ENCODE results near the gene FHIT.

Gene FHIT

DNA sequence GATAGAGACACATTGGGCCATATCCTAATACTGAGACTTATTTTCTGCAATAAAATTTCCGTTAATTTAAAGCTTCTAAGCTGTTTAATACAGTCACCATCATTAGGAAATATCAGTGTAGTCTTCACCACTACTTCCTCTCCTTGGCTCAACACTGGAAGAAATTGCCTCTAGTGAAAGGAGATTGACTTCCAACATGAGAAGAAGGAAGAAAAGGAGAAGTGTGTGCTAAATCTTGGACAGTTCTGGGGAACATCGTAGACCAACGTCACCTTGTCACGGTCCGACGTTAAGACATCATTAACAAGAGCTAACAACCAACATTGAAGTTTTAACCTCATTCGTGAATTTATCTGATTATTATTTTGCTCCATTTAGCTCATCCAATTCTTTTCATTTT lies 1214.4 kb downstream of the FHIT start:
- no peak for DNase-seq (ENCODE audit: low read depth)
- no peak overlapping the region for H3K4me3 ChIP-seq (ENCODE audit: low read depth, low read length)
- TF ChIP-seq, protein P1, sequence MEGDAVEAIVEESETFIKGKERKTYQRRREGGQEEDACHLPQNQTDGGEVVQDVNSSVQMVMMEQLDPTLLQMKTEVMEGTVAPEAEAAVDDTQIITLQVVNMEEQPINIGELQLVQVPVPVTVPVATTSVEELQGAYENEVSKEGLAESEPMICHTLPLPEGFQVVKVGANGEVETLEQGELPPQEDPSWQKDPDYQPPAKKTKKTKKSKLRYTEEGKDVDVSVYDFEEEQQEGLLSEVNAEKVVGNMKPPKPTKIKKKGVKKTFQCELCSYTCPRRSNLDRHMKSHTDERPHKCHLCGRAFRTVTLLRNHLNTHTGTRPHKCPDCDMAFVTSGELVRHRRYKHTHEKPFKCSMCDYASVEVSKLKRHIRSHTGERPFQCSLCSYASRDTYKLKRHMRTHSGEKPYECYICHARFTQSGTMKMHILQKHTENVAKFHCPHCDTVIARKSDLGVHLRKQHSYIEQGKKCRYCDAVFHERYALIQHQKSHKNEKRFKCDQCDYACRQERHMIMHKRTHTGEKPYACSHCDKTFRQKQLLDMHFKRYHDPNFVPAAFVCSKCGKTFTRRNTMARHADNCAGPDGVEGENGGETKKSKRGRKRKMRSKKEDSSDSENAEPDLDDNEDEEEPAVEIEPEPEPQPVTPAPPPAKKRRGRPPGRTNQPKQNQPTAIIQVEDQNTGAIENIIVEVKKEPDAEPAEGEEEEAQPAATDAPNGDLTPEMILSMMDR (conservative IDR thresholded peaks at IDR 0.05; ENCODE audit: low read depth, low read length) = no peak

GRCh38 chr3:60033901-60034453 lies 1217.3 kb downstream of the FHIT start:
- TF ChIP-seq, protein P1 (conservative IDR thresholded peaks at IDR 0.05; ENCODE audit: low read depth, low read length) = no peak
- H3K4me3 ChIP-seq (ENCODE audit: low read depth, low read length) = no peak overlapping the region
- no peak for DNase-seq (ENCODE audit: low read depth)

- TF ChIP-seq, protein P1 (conservative IDR thresholded peaks at IDR 0.05; ENCODE audit: low read depth, low read length) = no peak
- no peak overlapping the region for H3K4me3 ChIP-seq (ENCODE audit: low read depth, low read length)
- no peak for DNase-seq (ENCODE audit: low read depth)
These were observed 1220.3 kb downstream of the FHIT start for GRCh38 chr3:60030982-60031381.

DNA sequence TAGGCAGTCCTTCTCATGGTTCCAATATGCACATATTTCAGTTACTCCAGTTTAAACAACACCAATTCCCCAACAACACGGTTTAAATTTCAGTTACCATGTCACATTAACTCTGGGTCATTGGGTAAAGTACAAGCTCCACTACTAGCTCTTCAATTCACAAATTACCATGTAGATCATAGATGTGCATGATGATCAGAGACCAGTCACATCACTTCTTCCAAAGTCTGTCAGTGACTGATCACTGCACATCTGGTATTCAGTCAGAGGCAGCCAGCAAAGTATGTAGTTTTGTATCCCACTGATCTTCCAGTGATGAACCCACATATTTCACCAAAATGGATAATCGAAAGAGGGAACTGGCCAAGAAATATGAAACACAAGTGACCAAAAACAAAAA lies 1223.0 kb downstream of the FHIT start:
- DNase-seq (ENCODE audit: low read depth) = no peak
- TF ChIP-seq, protein P1 (conservative IDR thresholded peaks at IDR 0.05; ENCODE audit: low read depth, low read length) = no peak
- H3K4me3 ChIP-seq (ENCODE audit: low read depth, low read length) = no peak overlapping the region

GRCh38 chr3:60027335-60027734 lies 1223.9 kb downstream of the FHIT start:
- H3K4me3 ChIP-seq (ENCODE audit: low read depth, low read length) = no peak overlapping the region
- TF ChIP-seq, protein P1 (conservative IDR thresholded peaks at IDR 0.05; ENCODE audit: low read depth, low read length) = no peak
- no peak for DNase-seq (ENCODE audit: low read depth)

DNA sequence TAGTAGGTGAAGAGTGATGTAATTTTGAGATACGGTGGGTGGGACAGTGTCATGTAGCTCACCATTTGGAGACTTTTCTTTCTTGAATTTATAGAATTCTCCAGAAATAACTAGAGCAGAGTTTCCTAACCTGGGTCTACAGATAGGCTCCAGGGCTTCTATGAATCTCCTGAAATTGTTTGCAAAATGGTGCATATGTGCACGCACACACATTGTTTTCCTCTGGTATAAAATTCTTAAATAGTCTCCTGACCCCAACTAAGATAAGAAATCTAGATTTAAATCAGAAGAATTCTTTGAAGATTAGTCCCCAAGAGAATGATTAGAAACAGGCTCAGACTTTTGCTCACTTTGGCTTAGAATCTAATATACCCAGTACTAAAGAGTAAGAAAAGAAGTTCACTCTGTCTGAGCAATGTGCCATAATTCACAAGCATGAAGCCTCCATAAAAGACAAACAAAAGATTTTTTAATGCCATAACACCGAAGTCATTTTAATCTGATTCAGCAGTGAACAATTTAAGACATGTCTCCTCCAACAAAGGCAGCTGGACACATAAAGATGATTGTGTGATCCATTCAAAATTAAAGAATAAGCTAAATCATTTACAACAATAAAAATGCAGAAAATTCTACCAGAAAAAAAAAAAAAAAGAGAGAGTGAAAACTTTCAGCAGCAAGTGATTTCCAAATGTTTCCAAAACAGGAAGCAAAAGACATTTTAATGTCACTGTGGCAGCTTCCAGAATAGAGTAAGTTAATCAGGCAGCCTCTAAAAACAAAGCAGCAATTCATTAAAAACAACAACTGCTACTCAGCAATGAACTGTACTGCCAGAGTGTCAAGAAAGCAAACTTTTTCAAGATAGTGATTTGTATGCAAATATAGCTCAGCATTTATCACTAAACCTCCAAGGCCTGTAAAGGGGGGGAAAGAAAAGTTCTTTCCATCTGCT lies 1225.9 kb downstream of the FHIT start:
- TF ChIP-seq, protein P1 (conservative IDR thresholded peaks at IDR 0.05; ENCODE audit: low read depth, low read length) = no peak
- no peak for DNase-seq (ENCODE audit: low read depth)
- H3K4me3 ChIP-seq (ENCODE audit: low read depth, low read length) = no peak overlapping the region
